Natural killer cell (primary cell): ENCODE measurements around the gene ADD1. TPM values are rescaled to one million over a fixed set of nuclear protein-coding genes. Genes with fewer than 3 reads are reported as not detected.
"Not testable (repeated sequence)": the region's sequence is repeated elsewhere in the genome, so short reads cannot be mapped to it uniquely, and the experiment has no call there.

Experiments used
- ATAC-seq, 3 donors: fragments of 150-1000 bp in 2 of 3; fragments of 200-7000 bp in 1 of 3; cut with Tn5 transposase; 1 replicate in 1 of 3; 2 replicates in 2 of 3; pipeline ENCODE4 v1.10.0; 2021; ENCODE audit warnings: mild to moderate bottlenecking in 2 of 3, moderate library complexity in 2 of 3
- DNase-seq, 2 donors: peaks; one replicate each; pipeline versions ENCODE4 v3.0.0 to v3.0.0-alpha.2; 2013 to 2021; ENCODE audit warnings: mixed read lengths in 1 of 2
- H3K27ac ChIP-seq: one replicate; pipeline ENCODE4 v1.5.1; 2013; ENCODE audit warnings: mild to moderate bottlenecking, low read length
- H3K27me3 ChIP-seq: one replicate; pipeline ENCODE4 v1.6.1; 2013; ENCODE audit warnings: low read length; ENCODE audit not compliant: control insufficient read depth, insufficient read depth
- H3K36me3 ChIP-seq: one replicate; pipeline ENCODE4 v1.6.1; 2013; ENCODE audit warnings: low read length; ENCODE audit not compliant: control insufficient read depth, insufficient read depth
- H3K4me1 ChIP-seq: one replicate; pipeline ENCODE4 v1.6.1; 2013; ENCODE audit warnings: low read length; ENCODE audit not compliant: control insufficient read depth, insufficient read depth
- H3K4me3 ChIP-seq: one replicate; pipeline ENCODE4 v1.5.1; 2013; ENCODE audit warnings: low read length
- H3K9me3 ChIP-seq: one replicate; pipeline ENCODE4 v1.6.1; 2013; ENCODE audit warnings: low read length; ENCODE audit not compliant: control insufficient read depth, insufficient read depth
- H3K27ac Mint-ChIP-seq, 2 donors: one replicate each; pipeline ENCODE4 v1.8.0; 2022; ENCODE audit warnings: mild to moderate bottlenecking in 2 of 2, mixed read lengths in 2 of 2, moderate library complexity in 1 of 2
- H3K27me3 Mint-ChIP-seq, 2 donors: one replicate each; pipeline ENCODE4 v1.8.0; 2022; ENCODE audit warnings: low read depth in 2 of 2, mixed read lengths in 2 of 2
- H3K36me3 Mint-ChIP-seq: one replicate; pipeline ENCODE4 v1.8.0; 2022; ENCODE audit warnings: mixed read lengths
- H3K4me1 Mint-ChIP-seq, 2 donors: one replicate each; pipeline ENCODE4 v1.8.0; 2022; ENCODE audit warnings: mixed read lengths in 2 of 2
- H3K4me3 Mint-ChIP-seq: one replicate; pipeline ENCODE4 v1.8.0; 2022; ENCODE audit warnings: mild to moderate bottlenecking, moderate library complexity, mixed read lengths
- H3K9me3 Mint-ChIP-seq, 2 donors: one replicate each; pipeline ENCODE4 v1.8.0; 2022; ENCODE audit warnings: mixed read lengths in 2 of 2
- CTCF ChIP-seq: fragments of 200-600 bp; IDR thresholded peaks from one replicate; pipeline ENCODE4 v1.8.0; 2022; ENCODE audit warnings: antibody characterized with exemption
- WGBS: methylation state at CpG from one replicate; pipeline ENCODE4 v1.1.7; 2013; ENCODE audit warnings: missing lambda C conversion rate; ENCODE audit not compliant: insufficient coverage; 5-methylcytosine and 5-hydroxymethylcytosine counted together
- intact Hi-C: fragments of 100-400 bp; cut with micrococcal nuclease; formaldehyde crosslinking; loops from one replicate; pipeline ENCODE4 v1.14.2; 2022
- total RNA-seq, 4 donors: library from RNA; stranded (reverse); fragments of 120-200 nt in 1 of 4; gene quantifications; one replicate each; pipeline versions ENCODE4 v1.2.3 to v1.2.4, GENCODE V29; 2013 to 2022

Gene ADD1
- total RNA-seq, 3 donors from 2014 or later (not counting 1 experiment from before 2014, with no cell fraction given) = 383 to 465 (median 452) TPM

GRCh38 chr4:2937986-2938385 is 94.3 kb downstream of the ADD1 start:
- no peaks in the 10 kb centered on the region for H3K27me3 ChIP-seq
- no peak overlapping the region for H3K4me3 Mint-ChIP-seq
- intact Hi-C loops = loop anchor here (10.0 kb wide), 2 partner anchors 123 to 173 kb away; no protein-coding TSS in a partner anchor
- peaks cover 47% of the 10 kb centered on the region for H3K36me3 ChIP-seq
- H3K36me3 Mint-ChIP-seq = no peaks in the 10 kb centered on the region
- no peak overlapping the region for H3K4me3 ChIP-seq
- peaks cover 68% of the 10 kb centered on the region for H3K4me1 ChIP-seq
- H3K4me1 Mint-ChIP-seq = peaks cover 29 to 44% of the 10 kb centered on the region in 2 donors
- DNase-seq (no peak), ATAC-seq (no peak)
- no peak for TF ChIP-seq CTCF
- H3K27ac ChIP-seq = no peak overlapping the region
- H3K9me3 Mint-ChIP-seq = no peaks in the 10 kb centered on the region
- H3K27ac Mint-ChIP-seq = no peak overlapping the region
- H3K9me3 ChIP-seq = no peaks in the 10 kb centered on the region
- no peaks in the 10 kb centered on the region for H3K27me3 Mint-ChIP-seq
- WGBS = 84% methylated on average over 9 of the region's 12 CpGs

GRCh38 chr4:2938411-2938810 is 94.8 kb downstream of the ADD1 start:
- H3K36me3 Mint-ChIP-seq, ATAC-seq, H3K27ac ChIP-seq, H3K27ac Mint-ChIP-seq, H3K9me3 ChIP-seq, H3K4me3 Mint-ChIP-seq, H3K4me3 ChIP-seq, H3K9me3 Mint-ChIP-seq, H3K27me3 ChIP-seq, H3K27me3 Mint-ChIP-seq: not testable (repeated sequence)
- H3K4me1 Mint-ChIP-seq = peaks cover 27 to 43% of the 10 kb centered on the region in 2 donors
- intact Hi-C loops = loop anchor here (10.0 kb wide), 2 partner anchors 124 to 174 kb away; no protein-coding TSS in a partner anchor
- Histone ChIP-seq H3K4me1 (peaks cover 67% of the 10 kb centered on the region), H3K36me3 (peaks cover 47% of the 10 kb centered on the region)
- 89% methylated on average over 10 of the region's 10 CpGs for WGBS
- peak in 1 of 2 donors; percentile 8 for DNase-seq

- DNase-seq (peak in 1 of 2 donors; percentile 10), ATAC-seq (no peak)
- Histone ChIP-seq H3K9me3 (no peaks in the 10 kb centered on the region), H3K27me3 (no peaks in the 10 kb centered on the region), H3K4me1 (peaks cover 62% of the 10 kb centered on the region), H3K27ac (no peak overlapping the region), H3K36me3 (peaks cover 50% of the 10 kb centered on the region), H3K4me3 (no peak overlapping the region)
- no peaks in the 10 kb centered on the region for H3K27me3 Mint-ChIP-seq
- peaks cover 27 to 40% of the 10 kb centered on the region in 2 donors for H3K4me1 Mint-ChIP-seq
- no peak for TF ChIP-seq CTCF
- H3K4me3 Mint-ChIP-seq = no peak overlapping the region
- WGBS = 84% methylated on average over 14 of the region's 14 CpGs
- no peak overlapping the region for H3K27ac Mint-ChIP-seq
- no peaks in the 10 kb centered on the region for H3K36me3 Mint-ChIP-seq
- no peaks in the 10 kb centered on the region for H3K9me3 Mint-ChIP-seq
- intact Hi-C loops = loop anchor here (10.0 kb wide), 2 partner anchors 124 to 174 kb away; no protein-coding TSS in a partner anchor
These were observed 95.3 kb downstream of the ADD1 start for GRCh38 chr4:2938906-2939305.

GRCh38 chr4:2939383-2940243 is 96.0 kb downstream of the ADD1 start:
- no peak for TF ChIP-seq CTCF
- peak in 1 of 2 donors; percentile 14 for DNase-seq
- Mint-ChIP-seq H3K4me1 (peaks cover 27 to 40% of the 10 kb centered on the region in 2 donors), H3K27me3 (no peaks in the 10 kb centered on the region), H3K36me3 (no peaks in the 10 kb centered on the region), H3K9me3 (no peaks in the 10 kb centered on the region), H3K27ac (no peak overlapping the region), H3K4me3 (no peak overlapping the region)
- Histone ChIP-seq H3K27me3 (no peaks in the 10 kb centered on the region), H3K4me1 (peaks cover 60% of the 10 kb centered on the region), H3K9me3 (no peaks in the 10 kb centered on the region), H3K4me3 (no peak overlapping the region), H3K36me3 (peaks cover 54% of the 10 kb centered on the region), H3K27ac (no peak overlapping the region)
- WGBS = 86% methylated on average over 30 of the region's 30 CpGs
- no peak for ATAC-seq
- intact Hi-C loops = loop anchor here (10.0 kb wide), 2 partner anchors 125 to 175 kb away; no protein-coding TSS in a partner anchor
